ENCODE measurements around the gene BIN1. TPM values are rescaled to one million over a fixed set of nuclear protein-coding genes. Genes with fewer than 3 reads are reported as not detected.
A peak's percentile ranks its signal among the peaks of the same experiment; 100 is the strongest.

BIN1 gene
- total and polyA plus RNA-seq, 12 donors, result 62.1 to 207 (median 125) TPM

GRCh38 chr2:127054604-127054930 lies 52.4 kb downstream of the BIN1 start:
- peaks cover 0 to 32% of the 10 kb centered on the region in 2 donors for H3K36me3 ChIP-seq (replicated peaks in 1 of 2)
- intact Hi-C loops (cut with DNase I), result no loop called here
- H3K4me1 ChIP-seq (replicated peaks in 1 of 2), result no peaks in the 10 kb centered on the region
- H3K27me3 ChIP-seq, result no peaks in the 10 kb centered on the region
- no peak for DNase-seq
- H3K4me3 ChIP-seq, result no peak overlapping the region
- H3K27ac ChIP-seq, result no peak overlapping the region
- H3K9me3 ChIP-seq (replicated peaks in 1 of 3), result no peaks in the 10 kb centered on the region
- TF ChIP-seq POLR2A (IDR thresholded peaks at IDR 0.05) (no peak), CTCF (IDR thresholded peaks at IDR 0.05) (no peak)
- WGBS, 4 donors, result 69 to 91% (median 83%) methylated on average over 3 to 7 of the region's 7 CpGs

GRCh38 chr2:127053731-127054603 lies 53.0 kb downstream of the BIN1 start:
- Histone ChIP-seq H3K4me3 (no peak overlapping the region), H3K27me3 (no peaks in the 10 kb centered on the region), H3K27ac (no peak overlapping the region), H3K9me3 (replicated peaks in 1 of 3) (no peaks in the 10 kb centered on the region), H3K36me3 (replicated peaks in 1 of 2) (peaks cover 0 to 28% of the 10 kb centered on the region in 2 donors), H3K4me1 (replicated peaks in 1 of 2) (no peaks in the 10 kb centered on the region)
- peak in 3 of 7 donors; percentile 10 to 19 (median 15) for DNase-seq
- TF ChIP-seq POLR2A (IDR thresholded peaks at IDR 0.05) (no peak), CTCF (IDR thresholded peaks at IDR 0.05) (no peak)
- intact Hi-C loops (cut with DNase I), result no loop called here
- 85 to 92% (median 89%) methylated on average over 19 to 33 of the region's 33 CpGs for WGBS, 4 donors

- Histone ChIP-seq H3K36me3 (replicated peaks in 1 of 2) (peaks cover 0 to 30% of the 10 kb centered on the region in 2 donors), H3K27me3 (no peaks in the 10 kb centered on the region), H3K4me1 (replicated peaks in 1 of 2) (no peaks in the 10 kb centered on the region), H3K4me3 (no peak overlapping the region), H3K27ac (no peak overlapping the region), H3K9me3 (replicated peaks in 1 of 3) (no peaks in the 10 kb centered on the region)
- DNase-seq, result peak in 2 of 7 donors; percentile 13 to 19
- no peak for TF ChIP-seq POLR2A (IDR thresholded peaks at IDR 0.05)
- intact Hi-C loops (cut with DNase I), result no loop called here
- 87 to 93% (median 92%) methylated on average over 16 to 19 of the region's 19 CpGs for WGBS, 4 donors
Observed at GRCh38 chr2:127052771-127053691, 53.9 kb downstream of the BIN1 start.

- no peak overlapping the region for H3K27ac ChIP-seq
- intact Hi-C loops (cut with DNase I), result no loop called here
- H3K4me3 ChIP-seq, result no peak overlapping the region
- H3K27me3 ChIP-seq, result no peaks in the 10 kb centered on the region
- H3K36me3 ChIP-seq (replicated peaks in 1 of 2), result peaks cover 0 to 26% of the 10 kb centered on the region in 2 donors
- H3K4me1 ChIP-seq (replicated peaks in 1 of 2), result no peaks in the 10 kb centered on the region
- 69 to 88% (median 86%) methylated on average over 10 to 24 of the region's 24 CpGs for WGBS, 4 donors
- DNase-seq, result peak in 4 of 7 donors; percentile 12 to 25 (median 16)
- TF ChIP-seq POLR2A (IDR thresholded peaks at IDR 0.05) (no peak), CTCF (IDR thresholded peaks at IDR 0.05) (no peak)
- no peaks in the 10 kb centered on the region for H3K9me3 ChIP-seq (replicated peaks in 1 of 3)
Observed at GRCh38 chr2:127052057-127052770, 54.7 kb downstream of the BIN1 start.
